Natural killer cell treated with Interleukin-12 subunit alpha and Interleukin-12 subunit beta and Interleukin-15 and Interleukin-18, amount 100 ng/mL, for 72 hours (primary cell): Measurements from ENCODE around the gene SLC6A3. TPM values are rescaled to one million over a fixed set of nuclear protein-coding genes. Genes with fewer than 3 reads are reported as not detected.

ENCODE experiments used
- ATAC-seq, 2 donors: fragments of 150-1000 bp; cut with Tn5 transposase in 1 of 2; sonication (Bioruptor Pico), chemical (Tn5 transposase) in 1 of 2; 2 replicates each; pipeline ENCODE4 v1.10.0; 2021
- DNase-seq: peaks from one replicate; pipeline ENCODE4 v3.0.0; 2022; ENCODE audit warnings: low spot score
- H3K27ac Mint-ChIP-seq, 2 donors: 1 replicate in 1 of 2; 2 replicates in 1 of 2; pipeline ENCODE4 v1.8.0; 2022; ENCODE audit warnings: mixed read lengths in 2 of 2, mild to moderate bottlenecking in 1 of 2, moderate library complexity in 1 of 2
- H3K27me3 Mint-ChIP-seq, 2 donors: 1 replicate in 1 of 2; 2 replicates in 1 of 2; pipeline ENCODE4 v1.8.0; 2022; ENCODE audit warnings: mixed read lengths in 2 of 2
- H3K36me3 Mint-ChIP-seq: one replicate; pipeline ENCODE4 v1.8.0; 2022; ENCODE audit warnings: mixed read lengths
- H3K4me1 Mint-ChIP-seq, 2 donors: 1 replicate in 1 of 2; 2 replicates in 1 of 2; pipeline ENCODE4 v1.8.0; 2022; ENCODE audit warnings: low read depth in 2 of 2, mixed read lengths in 2 of 2, mild to moderate bottlenecking in 1 of 2
- H3K4me3 Mint-ChIP-seq: one replicate; pipeline ENCODE4 v1.8.0; 2022; ENCODE audit warnings: mixed read lengths
- H3K9me3 Mint-ChIP-seq: 2 replicates; pipeline ENCODE4 v1.8.0; 2022; ENCODE audit warnings: mixed read lengths
- total RNA-seq, 2 donors: library from RNA; stranded (reverse); gene quantifications; one replicate each; pipeline ENCODE4 v1.2.3, GENCODE V29; 2022

The SLC6A3 gene
- total RNA-seq, 2 donors from 2014 or later, result not detected

DNA sequence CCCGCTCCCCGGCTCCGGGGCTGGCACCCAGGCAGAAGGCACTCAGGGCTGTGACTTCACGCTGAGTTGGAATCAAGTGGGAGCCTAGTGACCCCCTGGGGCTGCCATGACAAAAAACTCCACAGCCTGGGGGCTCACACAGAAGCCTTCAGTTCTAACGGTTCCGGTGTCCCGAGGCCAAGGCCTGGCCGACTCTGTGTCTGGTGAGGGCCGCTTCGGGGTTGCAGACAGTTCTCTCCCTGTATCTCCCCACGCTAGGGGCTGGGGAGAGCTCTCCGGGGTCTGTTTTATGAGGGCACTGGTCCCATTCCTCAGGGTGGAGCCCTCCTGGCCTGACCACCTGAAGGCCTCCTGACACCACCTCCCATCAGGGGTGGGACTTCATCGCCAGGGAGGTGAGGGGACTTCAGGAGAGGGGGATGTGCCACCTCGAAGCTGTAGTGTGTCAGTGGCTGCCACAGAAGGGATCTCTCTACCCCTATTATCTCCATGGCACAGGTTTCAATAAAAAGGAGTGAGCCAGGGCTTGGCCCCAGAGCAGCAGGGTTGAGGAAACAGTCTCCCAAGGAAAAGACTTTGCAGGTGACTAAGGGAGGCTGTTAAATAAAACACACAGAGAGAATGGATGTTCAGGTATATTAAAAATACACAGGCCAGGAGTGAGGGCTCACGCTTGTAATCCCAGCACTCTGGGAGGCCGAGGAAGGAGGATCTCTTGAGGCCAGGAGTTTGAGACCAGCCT, 1.5 kb upstream of the SLC6A3 start:
- Mint-ChIP-seq H3K36me3 (no peaks in the 10 kb centered on the region), H3K4me3 (no peak overlapping the region), H3K9me3 (no peaks in the 10 kb centered on the region), H3K27me3 (peaks cover 20 to 27% of the 10 kb centered on the region in 2 donors), H3K4me1 (peaks cover 9 to 25% of the 10 kb centered on the region in 2 donors), H3K27ac (no peak overlapping the region)
- DNase-seq (no peak), ATAC-seq (no peak)

DNA sequence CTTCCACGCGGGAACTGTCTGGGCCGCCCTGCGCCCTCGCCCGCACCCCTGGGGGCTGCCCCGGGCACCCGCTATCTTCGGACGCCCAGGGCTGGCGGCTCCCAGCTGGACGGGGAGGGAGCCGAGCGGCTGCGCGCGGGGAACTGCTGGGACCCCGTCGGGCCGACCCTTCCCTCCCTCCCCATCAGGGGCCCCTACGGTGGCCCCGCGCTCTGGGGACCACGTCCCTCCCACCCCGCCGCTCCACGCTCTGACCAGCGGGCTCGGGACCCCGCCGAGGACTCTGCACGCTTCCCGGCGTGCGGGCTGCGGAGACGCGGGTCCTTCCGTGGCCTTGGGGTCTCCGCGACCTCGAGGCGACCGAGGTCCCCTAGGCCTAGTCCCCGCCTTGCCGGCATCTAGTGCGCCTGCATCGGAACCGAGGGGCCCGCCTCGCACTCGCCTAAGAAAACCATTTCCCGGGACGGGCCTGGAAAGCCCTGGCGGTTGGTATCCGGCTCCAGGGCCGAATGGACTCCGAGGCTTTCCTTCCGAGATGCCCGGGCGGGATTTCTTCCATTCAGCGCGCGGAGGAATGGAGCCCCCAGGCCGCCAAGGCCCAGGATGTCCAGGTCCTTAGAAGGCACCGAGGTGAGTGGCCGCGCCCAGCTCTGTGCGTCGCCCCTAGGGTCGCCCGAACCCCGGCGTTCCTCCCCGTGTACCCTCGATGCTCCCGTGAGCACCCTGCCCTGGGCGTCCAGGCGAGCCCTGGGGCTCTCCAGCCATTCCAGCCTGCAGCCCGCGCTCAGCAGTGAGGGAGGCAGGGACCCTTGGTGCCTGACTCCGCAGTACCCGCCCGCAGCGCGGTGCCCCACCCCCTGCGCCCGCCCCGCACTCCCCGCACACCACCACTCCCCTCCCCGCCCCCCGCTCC, 705 bp upstream of the SLC6A3 start:
- H3K27me3 Mint-ChIP-seq, result peaks cover 22 to 27% of the 10 kb centered on the region in 2 donors
- no peak overlapping the region for H3K4me3 Mint-ChIP-seq
- no peaks in the 10 kb centered on the region for H3K36me3 Mint-ChIP-seq
- no peak for DNase-seq
- H3K27ac Mint-ChIP-seq, result no peak overlapping the region
- no peak for ATAC-seq
- peaks cover 9 to 25% of the 10 kb centered on the region in 2 donors for H3K4me1 Mint-ChIP-seq
- H3K9me3 Mint-ChIP-seq, result no peaks in the 10 kb centered on the region

DNA sequence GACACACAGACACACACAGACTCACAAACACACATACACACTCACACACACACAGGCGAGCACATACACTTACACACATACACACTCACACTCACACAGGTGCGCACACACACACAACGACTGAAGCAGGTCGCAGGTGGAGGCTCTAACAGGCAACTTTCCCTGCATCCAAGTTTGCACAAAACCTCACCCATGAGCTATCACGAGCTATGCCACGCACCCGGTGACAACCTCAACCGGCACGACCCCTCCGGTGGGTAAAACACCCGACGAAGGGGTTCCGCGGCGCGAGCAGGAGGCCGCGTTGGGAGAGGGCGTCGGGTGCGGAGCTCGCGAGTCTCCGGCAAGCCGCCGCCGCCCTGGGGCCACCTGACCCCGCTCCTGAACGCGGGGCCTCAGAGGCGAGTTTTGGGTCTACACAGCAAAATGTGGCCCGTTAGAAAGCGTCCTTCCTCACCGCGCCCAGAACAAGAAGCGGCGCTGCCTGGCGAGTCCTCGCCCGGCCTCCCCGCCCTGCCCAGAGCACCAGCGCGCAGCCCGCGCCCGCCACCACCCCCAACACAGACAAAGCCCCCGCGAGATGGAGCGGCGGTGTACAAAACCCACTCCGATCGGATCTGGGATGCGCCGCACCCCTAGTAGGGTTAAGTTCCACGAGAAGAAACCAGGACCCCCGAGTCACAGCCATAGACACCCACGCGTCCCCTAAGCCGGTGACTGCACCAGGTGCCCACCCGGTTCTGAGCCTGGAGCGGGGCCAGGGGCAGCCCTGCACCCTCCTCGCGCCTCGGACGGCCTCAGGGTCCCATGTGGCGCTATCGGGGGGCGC, 665 bp downstream of the SLC6A3 start:
- Mint-ChIP-seq H3K27me3 (peaks cover 35 to 36% of the 10 kb centered on the region in 2 donors), H3K4me3 (peak overlapping the region; percentile 33), H3K27ac (no peak overlapping the region)

DNA sequence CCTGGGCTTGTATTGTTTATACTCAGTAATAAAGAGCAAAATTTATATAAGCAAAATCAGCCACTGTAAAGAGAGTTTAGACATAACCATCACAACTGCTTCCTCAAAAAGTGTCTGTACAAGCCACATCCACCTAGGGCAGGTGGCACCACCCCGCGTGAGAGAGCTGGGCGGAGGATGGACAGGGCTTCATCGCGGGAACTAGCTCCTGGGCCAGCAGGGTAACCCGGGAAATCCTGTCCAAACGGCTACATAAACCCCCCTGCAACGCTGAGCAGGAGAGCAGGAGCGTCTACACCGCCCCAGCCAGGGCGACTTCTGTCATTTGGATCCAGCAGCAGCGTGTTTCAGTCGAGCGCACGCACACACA, 1.3 kb downstream of the SLC6A3 start:
- no peak overlapping the region for H3K27ac Mint-ChIP-seq
- peaks cover 6 to 23% of the 10 kb centered on the region in 2 donors for H3K4me1 Mint-ChIP-seq
- DNase-seq, result no peak
- ATAC-seq, result no peak
- H3K27me3 Mint-ChIP-seq, result peaks cover 34 to 36% of the 10 kb centered on the region in 2 donors
- no peaks in the 10 kb centered on the region for H3K36me3 Mint-ChIP-seq
- peak overlapping the region; percentile 33 for H3K4me3 Mint-ChIP-seq
- H3K9me3 Mint-ChIP-seq, result peaks cover 4% of the 10 kb centered on the region

More for the DNA sequence above, 665 bp downstream of the SLC6A3 start:
- Mint-ChIP-seq H3K36me3 (no peaks in the 10 kb centered on the region), H3K4me1 (peaks cover 9 to 25% of the 10 kb centered on the region in 2 donors), H3K9me3 (peaks cover 4% of the 10 kb centered on the region)
- DNase-seq (no peak), ATAC-seq (no peak)

DNA sequence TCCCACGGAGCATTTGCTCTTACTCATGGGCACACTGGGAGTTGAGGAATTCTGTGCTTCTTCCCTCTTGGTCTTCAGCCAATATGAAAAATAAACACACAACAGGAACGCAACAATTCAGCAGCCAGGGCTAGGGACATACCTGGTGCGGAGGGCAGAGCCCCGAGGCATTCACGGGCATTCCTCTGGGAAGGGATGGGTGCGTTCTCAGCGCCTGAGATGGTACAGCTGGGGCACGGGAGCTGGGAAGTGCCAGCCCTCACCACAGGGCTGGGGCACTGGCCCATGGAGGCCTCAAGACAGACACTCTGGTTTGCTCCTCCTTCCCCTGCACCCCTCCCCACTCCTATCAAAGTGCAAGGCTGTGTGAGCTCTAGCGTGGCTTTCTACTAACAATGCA, 2.1 kb downstream of the SLC6A3 start:
- H3K4me1 Mint-ChIP-seq, result peaks cover 0 to 17% of the 10 kb centered on the region in 2 donors
- no peak overlapping the region for H3K27ac Mint-ChIP-seq
- peaks cover 4% of the 10 kb centered on the region for H3K9me3 Mint-ChIP-seq
- H3K4me3 Mint-ChIP-seq, result no peak overlapping the region
- ATAC-seq (no peak), DNase-seq (no peak)
- peaks cover 32 to 36% of the 10 kb centered on the region in 2 donors for H3K27me3 Mint-ChIP-seq
- H3K36me3 Mint-ChIP-seq, result no peaks in the 10 kb centered on the region

DNA sequence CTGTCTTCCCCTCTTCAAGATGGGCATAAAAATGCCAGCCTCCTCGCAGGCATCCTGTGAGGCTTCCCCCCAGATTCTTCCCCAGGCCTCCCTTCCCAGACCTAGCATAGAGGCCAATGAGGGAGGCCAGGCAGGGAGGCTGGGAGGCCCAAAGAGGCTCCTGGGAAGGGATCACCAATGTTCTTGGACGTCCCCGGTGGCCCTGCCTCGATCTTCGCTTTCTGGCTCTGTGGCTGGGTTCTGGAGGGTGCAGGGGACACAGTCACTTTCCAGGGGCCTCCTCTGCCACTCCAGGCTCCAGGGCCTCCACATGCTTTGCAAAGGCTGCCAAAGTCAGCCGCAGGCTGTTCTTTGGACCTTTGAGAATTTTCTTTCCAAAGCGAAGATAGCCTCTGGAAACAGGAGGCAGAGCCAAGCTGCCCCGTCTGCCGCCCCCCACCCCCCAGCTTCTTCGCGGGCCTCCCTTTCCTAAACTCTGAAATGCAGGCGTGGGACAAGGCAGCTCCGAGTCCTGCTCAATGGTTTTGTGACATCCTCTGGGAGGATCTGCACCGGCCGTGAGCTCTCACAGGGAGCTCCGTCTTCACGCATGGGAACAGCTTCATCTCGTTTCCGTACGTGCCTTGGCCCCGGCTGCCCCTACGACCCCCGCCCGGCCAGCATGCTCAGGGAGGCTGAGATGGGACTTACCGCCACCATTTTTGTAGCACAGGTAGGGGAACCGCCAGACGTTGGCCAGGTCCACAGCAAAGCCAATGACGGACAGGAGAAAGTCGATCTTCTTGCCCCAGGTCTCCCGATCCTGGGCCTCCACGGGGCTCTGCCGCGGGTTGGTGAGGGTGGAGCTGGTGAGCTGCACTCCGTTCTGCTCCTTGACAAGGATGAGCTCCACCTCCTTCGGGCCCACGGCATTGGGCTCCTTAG, 2.8 kb downstream of the SLC6A3 start:
- H3K9me3 Mint-ChIP-seq, result peaks cover 4% of the 10 kb centered on the region
- peaks cover 32 to 36% of the 10 kb centered on the region in 2 donors for H3K27me3 Mint-ChIP-seq
- no peak overlapping the region for H3K4me3 Mint-ChIP-seq
- H3K4me1 Mint-ChIP-seq, result peaks cover 0 to 12% of the 10 kb centered on the region in 2 donors
- H3K36me3 Mint-ChIP-seq, result no peaks in the 10 kb centered on the region
- DNase-seq (no peak), ATAC-seq (no peak)
- no peak overlapping the region for H3K27ac Mint-ChIP-seq

DNA sequence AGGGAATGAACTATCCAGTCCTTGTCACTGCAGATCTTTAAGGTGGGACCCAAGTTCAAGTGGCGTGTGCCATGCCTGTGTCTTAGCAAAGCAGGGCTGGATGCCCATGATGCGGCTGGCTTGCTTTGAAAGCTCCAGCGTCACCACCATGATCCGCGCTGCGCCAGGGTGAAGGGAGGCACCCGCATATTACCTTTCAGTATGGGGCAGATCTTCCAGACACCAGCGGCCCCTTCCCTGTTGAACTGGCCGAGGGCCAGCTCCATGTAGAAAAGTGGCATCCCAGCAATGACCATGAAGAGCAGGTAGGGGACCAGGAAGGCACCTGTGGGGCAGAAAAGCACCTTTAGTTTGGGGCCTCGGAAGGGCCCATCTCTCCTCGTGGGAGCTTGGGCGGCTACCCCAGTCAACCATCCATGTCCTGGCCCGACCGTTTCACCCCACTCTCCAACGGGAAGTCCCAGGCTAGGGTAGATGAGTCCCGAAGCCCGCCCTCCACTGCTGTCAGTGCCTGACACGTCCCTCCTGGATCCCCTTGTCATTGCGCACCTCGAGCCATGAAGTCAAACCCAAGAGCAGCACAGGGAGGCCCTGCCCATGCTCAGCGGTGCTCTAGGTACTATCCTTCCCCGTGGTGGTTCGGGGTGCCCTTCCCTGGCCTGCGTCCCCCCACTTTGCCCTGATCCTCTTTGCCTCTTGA, 3.9 kb downstream of the SLC6A3 start:
- Mint-ChIP-seq H3K27ac (no peak overlapping the region), H3K4me3 (no peak overlapping the region), H3K27me3 (peaks cover 29 to 36% of the 10 kb centered on the region in 2 donors), H3K4me1 (peaks cover 0 to 5% of the 10 kb centered on the region in 2 donors), H3K36me3 (no peaks in the 10 kb centered on the region), H3K9me3 (peaks cover 4% of the 10 kb centered on the region)
- DNase-seq (no peak), ATAC-seq (no peak)

DNA sequence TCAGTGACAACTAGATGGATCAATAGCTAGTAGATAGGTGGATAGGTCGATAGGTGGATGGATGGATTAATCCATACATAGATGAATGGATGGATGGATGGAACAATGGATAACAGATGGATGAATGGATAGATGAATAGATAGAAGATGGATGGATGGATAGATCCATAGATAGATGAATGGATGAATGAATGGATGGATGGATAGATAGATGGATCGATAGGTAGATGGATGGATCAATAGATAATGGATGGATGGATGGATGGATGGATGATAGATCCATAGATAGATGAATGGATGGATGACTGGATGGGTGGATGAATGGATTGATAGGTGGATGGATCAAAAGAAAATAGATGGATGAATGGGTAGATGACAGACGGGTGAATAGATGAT, 5.1 kb downstream of the SLC6A3 start:
- ATAC-seq (no peak), DNase-seq (no peak)
- Mint-ChIP-seq H3K4me3 (no peak overlapping the region), H3K36me3 (no peaks in the 10 kb centered on the region), H3K9me3 (peaks cover 4% of the 10 kb centered on the region), H3K4me1 (peaks cover 0 to 5% of the 10 kb centered on the region in 2 donors), H3K27me3 (peaks cover 29 to 36% of the 10 kb centered on the region in 2 donors), H3K27ac (no peak overlapping the region)

DNA sequence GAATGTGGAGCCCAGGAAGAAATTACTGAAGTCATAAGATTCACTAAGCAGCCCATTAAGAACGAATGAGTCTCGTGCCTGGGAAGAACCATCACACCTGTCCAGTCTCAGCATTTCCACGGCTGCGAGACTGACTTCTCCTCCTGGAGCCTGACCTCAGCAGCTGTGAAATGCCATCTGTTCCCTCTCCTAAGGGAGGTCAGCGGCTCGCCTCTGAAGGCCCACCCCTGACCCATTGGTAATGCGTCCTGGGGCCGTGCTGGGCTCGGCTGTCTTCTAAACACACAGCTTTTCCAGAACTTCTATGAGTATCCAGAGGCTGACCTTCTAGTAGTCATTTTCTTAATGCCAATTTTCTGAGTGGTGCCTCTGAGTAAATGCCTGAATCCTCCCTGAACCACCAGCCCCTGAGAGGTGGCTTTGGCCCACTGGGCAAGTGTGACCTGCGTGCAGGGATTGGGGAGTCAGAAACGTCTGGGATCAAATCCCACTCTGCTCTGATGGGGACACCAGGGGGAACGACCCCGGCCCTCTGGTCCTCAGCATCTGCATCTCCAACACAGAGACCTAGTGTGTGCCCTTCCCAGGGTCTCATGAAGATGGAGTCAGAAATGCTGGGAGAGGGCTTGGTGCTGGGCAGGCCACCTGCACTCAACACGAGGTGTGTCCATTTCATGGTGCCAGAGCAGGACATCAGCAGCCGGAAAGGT, 5.7 kb downstream of the SLC6A3 start:
- Mint-ChIP-seq H3K4me3 (no peak overlapping the region), H3K27ac (no peak overlapping the region), H3K36me3 (no peaks in the 10 kb centered on the region), H3K4me1 (peaks cover 0 to 5% of the 10 kb centered on the region in 2 donors), H3K27me3 (peaks cover 29 to 31% of the 10 kb centered on the region in 2 donors), H3K9me3 (peaks cover 4% of the 10 kb centered on the region)
- DNase-seq (no peak), ATAC-seq (no peak)

DNA sequence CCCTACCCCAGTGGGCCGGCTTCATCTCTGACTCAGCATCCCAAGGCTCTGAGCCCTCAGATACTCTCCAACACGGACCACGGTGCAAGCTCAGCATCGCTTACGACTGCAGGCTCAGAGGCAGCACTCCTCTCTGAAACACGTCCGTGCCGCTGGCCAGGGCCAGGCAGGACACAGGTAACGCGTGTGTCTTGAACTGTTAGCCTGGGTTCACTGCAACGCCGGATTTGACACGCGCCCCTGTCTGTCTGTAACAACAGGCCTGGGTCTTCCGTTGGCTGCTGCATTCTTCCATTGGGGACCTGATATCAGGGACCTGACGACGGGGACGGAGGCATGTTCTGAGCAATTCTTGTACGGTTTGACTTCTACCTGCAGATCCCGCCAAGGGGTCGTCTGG, 6.4 kb downstream of the SLC6A3 start:
- peaks cover 4% of the 10 kb centered on the region for H3K9me3 Mint-ChIP-seq

DNA sequence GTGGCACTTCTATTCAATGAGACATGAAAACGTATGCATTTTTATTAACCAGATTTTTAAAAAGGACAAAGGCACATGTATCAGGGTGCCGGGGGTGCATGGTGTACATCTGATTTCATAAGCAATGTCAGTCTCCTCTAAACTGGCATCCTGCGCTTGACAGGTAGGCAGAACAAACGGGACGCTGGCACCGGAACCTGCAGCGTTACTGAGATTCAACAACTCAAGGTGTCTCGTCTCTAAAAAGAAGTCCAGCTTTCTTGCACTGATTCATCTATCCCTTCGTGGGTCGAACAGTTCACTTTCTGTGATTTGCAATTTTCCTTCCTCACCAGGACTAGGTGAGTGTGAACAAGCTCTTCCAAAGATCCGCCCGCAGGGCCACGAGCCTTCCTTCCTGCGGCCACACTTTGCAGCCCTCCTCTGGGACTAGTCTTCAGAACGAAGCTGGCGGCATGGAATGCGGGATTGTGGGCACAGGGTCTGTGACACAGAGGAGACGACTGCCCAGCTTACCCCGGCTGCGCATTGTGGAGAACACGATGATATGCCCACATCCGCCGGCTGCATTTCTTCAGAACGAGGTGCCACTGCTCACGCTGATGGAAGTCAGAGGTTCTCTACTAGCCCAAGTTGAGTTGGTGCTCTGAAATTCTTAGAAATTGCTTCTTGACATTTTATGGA, 7.2 kb downstream of the SLC6A3 start:
- Mint-ChIP-seq H3K4me3 (no peak overlapping the region), H3K27me3 (peaks cover 17 to 24% of the 10 kb centered on the region in 2 donors), H3K4me1 (no peaks in the 10 kb centered on the region), H3K9me3 (peaks cover 8% of the 10 kb centered on the region), H3K27ac (no peak overlapping the region), H3K36me3 (no peaks in the 10 kb centered on the region)
- no peak for ATAC-seq
- no peak for DNase-seq

More for the DNA sequence above, 6.4 kb downstream of the SLC6A3 start:
- Mint-ChIP-seq H3K27me3 (peaks cover 23 to 25% of the 10 kb centered on the region in 2 donors), H3K36me3 (no peaks in the 10 kb centered on the region), H3K27ac (no peak overlapping the region), H3K4me1 (no peaks in the 10 kb centered on the region), H3K4me3 (no peak overlapping the region)
- DNase-seq (no peak), ATAC-seq (no peak)
